Fibroblast of the aortic adventitia (primary cell): ENCODE data around the gene DNAH17. TPM values are rescaled to one million over a fixed set of nuclear protein-coding genes. Genes with fewer than 3 reads are reported as not detected.

ENCODE experiments used
- DNase-seq: peaks from one replicate; pipeline ENCODE4 v3.0.0-alpha.2; 2010; ENCODE audit warnings: low read depth
- H3K4me3 ChIP-seq: 2 replicates; pipeline ENCODE4 v1.5.1; 2011; ENCODE audit warnings: low read depth, mild to moderate bottlenecking, control low read depth, low read length, moderate library complexity
- total RNA-seq: library from RNA; depleted of rRNA; stranded (reverse); fragments of >200 nt; gene quantifications from 2 replicates; pipeline ENCODE4 v1.2.3, GENCODE V29; 2012; ENCODE audit warnings: low replicate concordance
- TF ChIP-seq, protein P1 (sequence below): IDR thresholded peaks from 2 replicates; pipeline ENCODE4 v1.5.1; 2011; ENCODE audit warnings: mild to moderate bottlenecking, low read length, control low read depth, inconsistent platforms; ENCODE audit not compliant: insufficient read depth

Gene DNAH17
- total RNA-seq, 1 donor = not detected

DNA sequence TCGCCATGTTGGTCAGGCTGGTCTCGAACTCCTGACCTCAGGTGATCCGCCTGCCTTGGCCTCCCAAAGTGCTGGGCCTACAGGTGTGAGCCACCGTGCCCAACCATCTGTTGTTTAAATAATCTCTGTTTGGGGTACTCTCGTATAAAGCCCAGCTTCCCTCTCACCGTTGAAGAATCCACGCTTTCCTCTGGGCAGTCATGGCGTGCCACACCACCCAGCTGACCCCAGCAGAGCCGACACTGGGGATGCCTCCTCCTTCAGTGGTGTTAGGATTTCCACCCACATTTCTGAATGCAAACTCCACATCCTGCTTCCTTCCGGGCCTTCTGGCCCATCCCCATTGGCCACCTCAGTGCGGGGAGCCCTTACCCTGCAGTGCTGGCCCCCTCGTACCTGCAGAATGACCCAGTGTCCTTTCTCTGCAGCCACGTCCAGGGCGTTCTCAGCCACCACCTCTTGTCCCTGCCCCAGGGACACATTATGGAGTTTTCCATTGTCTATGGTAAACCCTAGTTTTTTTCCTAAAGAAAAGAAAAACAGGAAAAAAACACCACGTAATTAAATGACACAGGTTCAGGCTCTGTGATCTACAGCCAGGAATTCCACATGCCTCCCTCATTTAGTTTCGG, 138.4 kb downstream of the DNAH17 start:
- H3K4me3 ChIP-seq = no peak overlapping the region
- no peak for DNase-seq
- TF ChIP-seq, protein P1, sequence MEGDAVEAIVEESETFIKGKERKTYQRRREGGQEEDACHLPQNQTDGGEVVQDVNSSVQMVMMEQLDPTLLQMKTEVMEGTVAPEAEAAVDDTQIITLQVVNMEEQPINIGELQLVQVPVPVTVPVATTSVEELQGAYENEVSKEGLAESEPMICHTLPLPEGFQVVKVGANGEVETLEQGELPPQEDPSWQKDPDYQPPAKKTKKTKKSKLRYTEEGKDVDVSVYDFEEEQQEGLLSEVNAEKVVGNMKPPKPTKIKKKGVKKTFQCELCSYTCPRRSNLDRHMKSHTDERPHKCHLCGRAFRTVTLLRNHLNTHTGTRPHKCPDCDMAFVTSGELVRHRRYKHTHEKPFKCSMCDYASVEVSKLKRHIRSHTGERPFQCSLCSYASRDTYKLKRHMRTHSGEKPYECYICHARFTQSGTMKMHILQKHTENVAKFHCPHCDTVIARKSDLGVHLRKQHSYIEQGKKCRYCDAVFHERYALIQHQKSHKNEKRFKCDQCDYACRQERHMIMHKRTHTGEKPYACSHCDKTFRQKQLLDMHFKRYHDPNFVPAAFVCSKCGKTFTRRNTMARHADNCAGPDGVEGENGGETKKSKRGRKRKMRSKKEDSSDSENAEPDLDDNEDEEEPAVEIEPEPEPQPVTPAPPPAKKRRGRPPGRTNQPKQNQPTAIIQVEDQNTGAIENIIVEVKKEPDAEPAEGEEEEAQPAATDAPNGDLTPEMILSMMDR = no peak

DNA sequence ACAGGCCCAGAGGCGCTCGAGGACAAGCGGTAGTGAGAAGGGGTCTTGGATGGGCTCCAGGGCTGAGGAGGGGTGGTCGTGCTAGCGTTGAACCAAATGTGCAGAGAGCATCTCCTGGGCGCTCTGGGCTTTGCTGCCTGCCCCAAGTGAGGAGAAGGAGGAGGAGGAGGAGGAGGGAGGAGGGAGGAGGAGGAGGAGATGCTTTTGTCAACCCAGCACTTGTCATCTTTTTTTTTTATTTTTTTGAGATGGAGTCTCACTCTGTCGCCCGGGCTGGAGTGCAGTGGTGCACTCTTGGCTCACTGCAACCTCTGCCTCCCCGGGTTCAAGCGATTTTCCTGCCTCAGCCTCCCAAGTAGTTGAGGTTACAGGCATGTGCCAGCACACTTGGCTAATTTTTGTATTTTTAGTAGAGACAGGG, 138.9 kb downstream of the DNAH17 start:
- no peak overlapping the region for H3K4me3 ChIP-seq
- DNase-seq = no peak
- TF ChIP-seq, protein P1 = no peak

DNA sequence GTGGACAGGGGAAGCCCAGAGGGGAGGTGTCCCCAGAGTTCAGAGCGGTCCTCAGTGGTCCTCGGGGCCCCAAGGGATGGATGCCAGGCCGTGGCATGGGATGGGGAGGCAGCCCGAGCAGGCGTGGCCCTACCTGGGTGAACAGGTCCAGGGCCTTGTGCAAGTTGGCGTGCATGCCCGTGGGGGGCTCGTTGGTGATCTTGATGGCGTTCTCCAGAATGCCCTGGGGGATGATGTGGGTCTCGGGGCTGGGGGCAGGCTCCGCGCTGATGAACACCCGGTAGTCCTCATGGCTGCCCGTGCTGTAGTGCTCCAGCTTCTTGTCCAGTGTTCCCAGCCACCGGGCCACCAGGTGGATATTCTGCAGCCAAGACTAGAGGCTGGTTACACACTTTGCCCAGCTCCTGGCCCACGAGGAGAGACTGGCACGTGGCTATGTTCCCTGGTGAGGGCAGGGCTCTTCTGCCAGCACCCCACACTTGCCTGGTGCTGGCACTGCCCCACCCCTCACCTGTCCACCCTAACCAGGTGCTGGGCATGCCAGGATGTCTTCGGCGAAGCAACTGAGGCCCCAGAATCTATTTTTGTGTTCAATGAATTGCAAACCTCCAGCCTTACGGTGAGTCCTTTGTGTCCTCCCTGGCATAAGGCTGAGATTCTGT, 139.6 kb downstream of the DNAH17 start:
- no peak overlapping the region for H3K4me3 ChIP-seq
- DNase-seq = no peak
- TF ChIP-seq, protein P1 = no peak

DNA sequence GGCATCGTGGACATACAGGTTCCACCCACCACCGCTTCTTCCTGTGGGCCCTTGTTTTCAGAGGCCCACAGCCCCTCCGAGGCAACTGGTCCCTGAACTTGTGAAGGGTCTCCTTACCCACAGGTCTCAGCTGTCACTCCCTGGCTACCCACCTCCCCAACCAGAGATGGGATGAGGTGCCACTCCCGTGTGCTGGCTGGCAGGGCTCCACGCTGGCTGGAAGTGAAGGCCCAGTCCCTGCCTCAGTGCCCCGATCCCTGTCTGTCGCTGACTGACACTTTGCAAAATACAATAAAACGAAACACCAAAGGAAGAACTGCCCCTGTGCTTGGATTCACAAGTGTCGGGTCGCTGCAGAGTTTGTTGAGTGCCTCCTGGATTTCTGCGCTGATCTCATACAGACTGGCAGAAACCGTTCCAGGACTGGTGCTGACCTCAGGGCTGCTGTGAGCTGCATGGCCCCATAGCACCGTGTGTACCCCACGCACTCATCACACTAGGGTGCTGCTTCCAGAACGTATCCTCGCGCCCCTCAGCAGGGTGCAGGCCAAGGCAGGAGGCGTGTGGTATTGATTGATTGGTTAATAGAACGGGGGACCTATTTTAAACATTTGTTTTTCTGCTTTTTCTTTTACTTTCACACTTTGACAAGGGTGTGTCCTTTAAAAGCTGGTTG, 141.7 kb downstream of the DNAH17 start:
- H3K4me3 ChIP-seq = no peak overlapping the region
- no peak for DNase-seq
- TF ChIP-seq, protein P1 = no peak

DNA sequence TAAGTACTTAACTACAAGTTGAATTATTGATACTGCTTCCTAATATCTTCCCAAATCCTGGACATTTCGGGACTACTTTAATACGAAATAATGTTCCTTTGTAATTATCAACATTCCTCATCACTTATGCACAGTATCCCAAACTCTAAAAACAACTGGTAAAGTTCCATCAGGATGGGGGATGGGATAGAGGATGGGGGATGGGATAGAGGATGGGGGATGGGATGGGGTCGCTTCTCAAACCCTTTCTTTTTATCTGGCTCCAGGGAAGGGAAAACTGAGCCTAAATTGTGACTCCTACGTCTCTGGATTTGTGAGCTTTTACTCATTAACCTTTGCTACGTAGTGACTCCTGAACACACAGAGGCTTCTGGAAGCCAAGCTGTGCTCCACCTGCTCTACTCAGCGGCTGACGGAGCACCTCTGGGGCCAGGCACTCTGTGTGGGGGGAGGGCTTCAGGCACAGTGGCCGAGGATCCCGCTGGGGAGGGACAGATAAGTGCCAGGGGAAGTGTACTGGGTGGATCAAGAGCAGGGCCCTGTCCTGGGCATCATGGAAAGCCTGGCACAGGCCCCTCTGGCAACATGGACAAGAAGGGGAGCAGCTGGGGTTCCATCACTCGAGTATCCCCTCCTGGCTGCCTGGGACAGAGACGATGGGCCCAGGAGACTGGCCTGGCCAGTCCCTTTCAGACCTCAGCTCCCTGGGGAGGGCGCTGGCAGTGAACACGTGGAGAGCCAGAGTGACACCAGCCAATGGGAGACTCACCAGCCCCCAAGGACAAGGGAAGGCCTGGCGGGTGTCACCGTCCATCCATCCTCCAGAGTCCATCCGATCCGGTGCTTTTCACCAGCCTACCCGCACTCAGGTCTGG, 142.5 kb downstream of the DNAH17 start:
- TF ChIP-seq, protein P1 = no peak
- H3K4me3 ChIP-seq = no peak overlapping the region
- DNase-seq = no peak

DNA sequence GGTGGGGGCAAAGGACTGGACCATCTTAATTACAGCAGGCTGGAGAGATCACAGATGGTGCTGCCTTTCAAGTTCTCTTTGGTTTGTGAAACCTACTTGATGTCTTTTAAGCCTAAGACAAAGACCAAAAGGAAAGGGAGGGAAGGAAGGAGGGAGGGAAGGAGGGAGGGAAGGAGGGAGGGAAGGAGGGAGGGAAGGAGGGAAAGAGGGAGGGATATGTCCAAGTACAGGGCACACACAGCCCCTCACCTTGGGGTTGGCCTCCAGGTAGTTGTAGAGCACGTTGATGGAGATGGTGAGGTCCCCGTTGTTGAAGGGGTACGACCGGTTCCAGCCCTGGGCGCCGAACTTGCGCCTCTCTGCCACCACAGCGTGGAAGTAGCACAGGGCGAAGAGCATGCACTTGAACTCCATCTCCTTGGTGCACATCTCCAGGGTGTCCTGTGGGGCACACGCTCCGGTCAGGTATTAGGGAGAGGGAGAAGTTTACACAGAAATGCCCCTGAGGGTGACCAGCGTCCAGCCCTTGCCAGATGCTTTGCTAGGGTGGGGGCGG, 143.3 kb downstream of the DNAH17 start:
- no peak for DNase-seq
- H3K4me3 ChIP-seq = no peak overlapping the region

More for the DNA sequence above, 143.3 kb downstream of the DNAH17 start:
- TF ChIP-seq, protein P1 = no peak
